Stimulated activated CD8-positive, alpha-beta memory T cell treated with anti-CD3 and anti-CD28 coated beads, Interleukin-15, amount 100 ng/mL, for 24 hours (primary cell): ENCODE results near the gene ZNF804A.
"Not testable (repeated sequence)": the region's sequence is repeated elsewhere in the genome, so short reads cannot be mapped to it uniquely, and the experiment has no call there.

ENCODE experiments used
- DNase-seq: peaks from one replicate; pipeline ENCODE4 v3.0.0-alpha.2; 2020; ENCODE audit warnings: low read depth

The ZNF804A gene

DNA sequence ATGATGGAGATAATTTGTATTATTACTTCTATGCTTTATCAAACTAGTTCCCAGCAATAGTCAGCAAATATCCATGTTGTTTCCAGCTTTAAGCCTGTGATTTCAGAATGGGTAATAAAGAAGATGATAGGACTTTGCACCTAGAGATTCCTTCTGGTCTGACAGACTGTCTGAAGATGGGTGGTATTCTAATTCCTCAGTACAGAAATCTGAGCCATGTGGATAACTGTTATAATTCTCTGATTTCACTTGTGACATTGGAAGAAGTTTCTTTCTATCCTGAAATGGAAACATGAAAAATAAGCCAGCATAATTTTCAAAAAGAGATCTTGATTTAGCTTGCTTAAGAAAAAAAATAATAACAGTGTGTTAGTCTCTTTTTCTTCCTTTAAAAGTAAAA, 130.1 kb downstream of the ZNF804A start:
- DNase-seq = no peak

DNA sequence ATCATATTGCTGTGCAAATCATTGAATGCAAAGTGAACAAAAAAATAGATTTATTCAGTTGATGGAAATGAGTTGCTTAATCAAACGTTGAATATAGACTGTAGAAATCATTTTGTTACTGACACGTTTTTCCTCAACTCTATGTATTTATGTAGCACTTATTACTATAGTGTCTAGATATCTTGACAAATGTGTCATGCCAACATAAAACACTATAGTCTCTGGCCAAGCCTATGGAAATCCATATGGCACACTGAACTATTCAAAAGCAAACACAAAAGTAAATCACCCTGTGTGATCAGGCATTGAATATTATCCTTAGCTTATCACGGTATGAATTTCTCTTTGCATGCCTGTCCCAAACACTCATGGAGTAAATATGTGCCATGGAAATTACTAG, 131.3 kb downstream of the ZNF804A start:
- DNase-seq = no peak

DNA sequence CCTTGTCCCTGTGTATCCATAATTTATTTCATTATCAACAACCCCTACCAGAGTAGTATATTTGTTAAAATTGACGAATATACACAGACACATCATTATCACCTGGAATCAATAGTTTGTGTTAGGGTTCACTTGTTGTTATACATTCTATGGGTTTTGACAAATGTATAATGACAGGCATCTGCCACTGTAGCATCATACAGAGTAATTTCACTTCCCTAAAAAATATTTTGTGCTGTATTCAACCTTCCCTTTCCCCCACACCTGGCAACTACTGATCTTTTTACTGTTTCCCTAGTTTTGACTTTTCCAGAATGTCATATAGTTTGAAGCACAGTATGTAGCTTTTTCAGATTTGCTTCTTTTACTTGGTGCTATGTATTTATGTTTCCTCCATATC, 132.0 kb downstream of the ZNF804A start:
- DNase-seq = no peak

DNA sequence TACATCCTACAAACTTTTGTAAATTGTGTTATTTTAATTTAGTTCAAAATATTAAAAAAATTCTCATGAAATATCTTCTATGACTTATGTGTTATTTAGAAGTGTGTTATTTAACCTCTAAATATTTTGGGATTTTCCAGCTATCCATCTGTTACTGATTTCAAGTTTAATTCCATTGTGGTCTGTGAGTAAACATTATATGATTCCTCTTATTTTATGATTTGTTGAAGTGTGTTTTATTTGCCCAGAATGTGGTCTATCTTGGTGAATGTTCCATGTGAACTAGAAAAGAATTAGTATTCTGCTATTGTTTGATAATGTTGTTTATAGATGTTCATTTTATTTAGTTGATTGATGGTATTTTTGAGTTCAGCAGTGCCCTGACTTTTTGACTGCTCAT, 136.0 kb downstream of the ZNF804A start:
- no peak for DNase-seq

DNA sequence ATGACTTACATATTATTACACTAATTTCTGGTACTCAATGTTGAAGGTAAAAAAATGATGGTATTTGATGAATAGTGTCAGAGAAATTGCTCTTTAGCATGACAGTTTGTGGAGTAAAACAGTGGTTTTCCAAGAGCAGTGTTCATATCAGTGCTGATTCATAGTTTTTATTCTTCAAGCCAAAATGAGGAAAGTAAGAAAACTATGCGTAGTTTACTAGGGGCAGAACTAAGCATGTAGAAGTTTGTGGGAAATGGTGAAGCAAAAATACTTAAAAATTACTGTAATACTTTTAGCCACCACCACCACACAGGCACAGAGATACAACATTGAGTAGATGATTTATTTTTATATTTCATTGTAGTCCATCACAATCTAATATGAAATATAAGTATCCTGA, 137.3 kb downstream of the ZNF804A start:
- DNase-seq = no peak

DNA sequence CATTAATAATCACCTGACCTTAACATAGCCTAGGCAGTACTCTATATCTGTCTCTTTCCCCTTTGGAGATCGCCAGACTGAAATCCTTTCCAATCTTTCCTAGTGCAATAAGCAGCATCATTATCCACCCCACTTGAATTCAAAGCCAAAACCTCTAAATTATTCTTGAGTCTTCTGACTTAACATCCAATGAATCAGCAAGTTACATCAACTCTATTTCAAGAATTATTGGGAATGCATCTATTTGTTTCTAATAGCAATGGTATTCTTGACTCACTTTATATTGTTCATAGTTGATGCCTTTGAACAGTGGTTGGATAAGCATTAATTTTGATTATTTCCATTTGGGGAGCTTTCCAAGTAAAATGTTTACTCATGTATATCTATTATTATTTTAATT, 144.8 kb downstream of the ZNF804A start:
- no peak for DNase-seq

DNA sequence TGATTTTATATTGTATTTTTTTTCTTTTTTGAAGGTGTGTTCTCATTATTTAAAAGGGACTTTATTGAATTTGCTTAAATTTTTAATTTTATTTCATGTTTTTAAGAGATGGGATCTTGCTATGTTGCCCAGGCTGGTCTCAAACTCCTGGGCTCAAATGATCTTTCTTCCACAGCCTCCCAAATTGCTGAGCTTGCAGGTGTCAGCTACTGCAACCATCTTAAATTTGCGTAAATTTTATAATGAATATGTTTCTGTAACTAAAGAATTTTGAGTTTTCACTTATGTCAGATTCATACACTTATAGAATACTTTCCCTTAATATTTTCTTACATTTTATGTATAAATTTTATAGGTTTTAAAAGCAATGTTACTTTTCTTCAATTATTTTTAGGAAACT, 157.8 kb downstream of the ZNF804A start:
- no peak for DNase-seq

DNA sequence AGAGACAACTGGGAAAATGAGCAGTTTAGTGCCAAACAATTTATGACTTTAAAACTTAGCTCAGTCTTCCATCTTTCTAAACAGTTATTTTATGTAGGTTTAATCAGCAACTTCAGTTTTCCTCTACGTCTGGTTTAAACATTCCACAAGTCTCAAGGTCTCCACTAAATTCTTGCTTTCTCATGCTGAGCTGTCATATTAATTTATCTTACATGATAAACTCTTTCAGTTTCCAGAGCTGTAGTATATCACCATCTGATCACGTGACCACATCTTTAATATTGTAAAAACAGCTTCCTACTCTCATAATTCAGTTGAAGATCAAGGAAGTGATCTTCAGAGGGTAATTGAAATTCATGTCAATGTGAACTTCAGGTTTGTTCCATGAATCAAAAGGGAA, 158.6 kb downstream of the ZNF804A start:
- DNase-seq = no peak

DNA sequence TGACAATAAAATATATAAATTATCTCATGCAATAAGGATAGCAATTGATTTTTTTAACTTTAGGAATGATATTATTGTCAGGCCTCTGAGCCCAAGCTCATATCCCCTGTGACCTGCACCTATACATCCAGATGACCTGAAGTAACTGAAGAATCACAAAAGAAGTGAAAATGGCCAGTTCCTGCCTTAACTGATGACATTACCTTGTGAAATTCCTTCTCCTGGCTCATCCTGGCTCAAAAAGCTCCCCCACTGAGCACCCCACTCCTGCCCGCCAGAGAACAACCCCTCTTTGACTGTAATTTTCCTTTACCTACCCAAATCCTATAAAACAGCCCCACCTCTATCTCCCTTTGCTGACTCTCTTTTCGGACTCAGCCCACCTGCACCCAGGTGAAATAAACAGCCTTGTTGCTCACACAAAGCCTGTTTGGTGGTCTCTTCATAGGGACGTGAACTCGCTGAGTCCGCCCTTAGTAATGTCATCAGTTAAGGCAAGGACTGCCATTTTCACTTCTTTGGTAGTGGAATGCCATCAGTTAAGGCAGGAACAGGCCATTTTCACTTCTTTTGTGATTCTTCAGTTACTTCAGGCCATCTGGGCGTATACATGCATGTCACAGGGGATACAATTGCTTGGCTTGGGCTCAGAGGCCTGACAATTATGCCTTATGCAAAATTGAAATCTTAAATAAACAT, 161.4 kb downstream of the ZNF804A start:
- not testable (repeated sequence) for DNase-seq

DNA sequence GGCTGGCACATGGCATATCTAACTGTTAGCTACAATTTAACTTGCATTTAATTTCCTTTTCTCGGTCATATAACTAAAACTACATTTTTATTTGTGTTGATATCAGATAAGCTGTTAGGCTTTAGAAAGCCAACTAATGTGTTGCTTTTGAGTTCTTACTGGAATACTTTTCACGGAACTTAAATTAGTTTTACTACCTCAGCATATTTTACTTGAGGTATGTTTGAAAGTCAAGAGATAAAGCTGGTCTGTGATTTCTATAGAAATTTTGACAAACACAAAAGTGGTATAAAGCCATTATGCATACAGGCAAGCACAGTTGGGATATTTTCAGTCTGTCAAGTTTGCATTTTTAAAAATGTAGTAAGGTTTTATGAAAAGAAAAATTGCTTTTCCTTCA, 162.6 kb downstream of the ZNF804A start:
- no peak for DNase-seq

DNA sequence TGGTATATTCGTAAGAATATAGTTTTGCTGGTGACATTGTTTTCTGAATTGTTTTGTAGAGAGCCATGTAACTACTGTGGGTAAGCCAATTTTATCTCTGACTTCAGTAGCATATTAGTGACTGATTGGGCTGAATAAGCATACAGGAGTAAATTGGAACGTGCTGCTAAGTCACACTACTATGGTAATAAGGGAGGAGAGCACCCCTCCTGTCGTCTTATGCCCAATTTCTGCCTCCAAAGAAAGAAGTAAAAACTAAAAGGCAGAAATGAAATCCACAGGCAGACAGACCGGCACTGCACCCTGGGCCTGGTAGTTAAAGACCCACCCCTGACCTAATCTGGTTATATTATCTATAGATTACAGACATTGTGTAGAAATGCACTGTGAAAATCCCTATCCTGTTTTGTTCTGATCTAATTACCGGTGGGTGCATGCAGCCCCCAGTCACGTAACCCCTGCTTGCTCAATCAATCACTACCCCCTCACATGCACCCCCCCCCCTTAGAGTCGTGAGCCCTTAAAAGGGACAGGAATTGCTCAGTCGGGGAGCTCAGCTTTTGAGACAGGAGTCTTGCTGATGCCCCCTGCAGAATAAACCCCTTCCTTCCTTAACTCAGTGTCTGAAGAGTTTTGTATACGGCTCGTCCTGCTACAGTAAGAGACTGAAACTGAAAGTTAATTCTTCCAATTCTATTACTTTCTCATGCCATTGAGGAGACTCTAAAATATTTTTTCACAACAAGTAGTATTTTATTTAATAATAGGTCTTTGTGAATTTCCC, 167.0 kb downstream of the ZNF804A start:
- DNase-seq = no peak

DNA sequence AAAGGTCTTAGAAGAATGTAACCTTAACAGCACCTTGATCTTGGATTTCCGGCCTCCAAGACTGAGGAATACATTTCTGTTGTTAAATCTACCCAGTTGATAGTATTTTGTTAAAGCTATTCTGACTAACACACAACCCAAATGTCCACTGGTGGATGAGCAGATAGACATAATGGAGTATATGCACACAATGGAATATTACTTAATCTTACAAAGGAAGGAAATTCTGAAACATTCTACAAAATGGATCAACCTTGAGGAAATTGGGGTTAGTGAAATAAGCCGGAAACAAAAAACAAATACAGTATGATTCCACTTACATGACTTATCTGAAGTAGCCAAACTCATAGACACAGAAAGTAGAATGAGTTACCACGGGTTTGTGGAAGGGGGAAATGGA, 168.7 kb downstream of the ZNF804A start:
- no peak for DNase-seq

DNA sequence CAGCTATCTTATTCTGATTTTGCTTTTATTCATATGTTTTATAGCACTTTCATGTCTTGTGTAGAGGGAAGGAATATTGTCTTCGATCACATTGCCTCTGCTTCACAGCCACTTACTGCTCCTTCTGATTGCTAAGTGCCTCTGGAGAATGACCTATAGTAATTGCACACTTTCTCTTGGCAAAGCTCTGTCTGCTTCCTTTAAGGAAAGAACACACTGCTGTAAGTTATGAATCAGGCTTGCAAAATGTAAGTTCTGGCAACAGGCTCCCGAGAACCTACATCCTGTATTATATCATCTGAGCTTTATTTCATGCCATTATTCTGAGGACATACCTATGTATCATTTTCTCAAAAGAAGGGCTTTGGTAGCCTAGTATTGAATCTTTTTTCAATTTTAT, 170.7 kb downstream of the ZNF804A start:
- DNase-seq = no peak

DNA sequence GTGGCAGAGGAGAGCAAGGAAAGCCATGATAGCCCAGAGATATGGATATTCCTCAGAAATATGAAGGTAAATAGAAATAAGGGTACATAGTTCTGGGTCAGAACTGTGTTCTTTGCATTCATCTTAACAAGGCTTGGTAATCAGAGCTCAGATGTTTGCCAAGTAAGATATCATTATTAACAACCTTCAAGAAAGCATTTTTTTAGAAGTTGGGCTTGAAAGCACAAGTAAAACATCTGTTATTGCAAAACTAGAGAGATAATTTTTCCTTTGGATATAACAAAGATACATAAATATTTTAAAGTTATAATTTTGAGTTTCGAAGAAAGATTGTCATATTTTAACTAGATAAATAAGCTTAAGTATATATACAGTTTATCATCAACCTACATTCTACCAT, 171.4 kb downstream of the ZNF804A start:
- DNase-seq = no peak

DNA sequence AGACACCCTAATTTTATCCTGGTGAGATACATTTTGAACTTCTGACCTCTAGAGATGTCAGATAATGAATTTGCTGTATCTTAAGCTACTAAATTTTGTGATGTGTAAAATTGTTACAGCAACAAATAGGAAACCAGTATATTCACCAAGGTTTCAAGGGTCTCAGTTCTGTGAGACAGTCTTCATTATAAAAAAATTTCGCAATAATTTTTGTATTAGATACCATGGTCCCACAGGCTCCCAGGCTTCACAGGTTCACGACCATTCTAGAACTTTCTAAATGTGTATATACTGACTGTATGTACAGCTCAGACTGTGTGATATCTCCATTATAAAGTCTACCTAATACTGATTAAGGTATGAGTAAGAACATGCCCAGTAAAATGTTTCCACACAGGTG, 181.4 kb downstream of the ZNF804A start:
- no peak for DNase-seq

DNA sequence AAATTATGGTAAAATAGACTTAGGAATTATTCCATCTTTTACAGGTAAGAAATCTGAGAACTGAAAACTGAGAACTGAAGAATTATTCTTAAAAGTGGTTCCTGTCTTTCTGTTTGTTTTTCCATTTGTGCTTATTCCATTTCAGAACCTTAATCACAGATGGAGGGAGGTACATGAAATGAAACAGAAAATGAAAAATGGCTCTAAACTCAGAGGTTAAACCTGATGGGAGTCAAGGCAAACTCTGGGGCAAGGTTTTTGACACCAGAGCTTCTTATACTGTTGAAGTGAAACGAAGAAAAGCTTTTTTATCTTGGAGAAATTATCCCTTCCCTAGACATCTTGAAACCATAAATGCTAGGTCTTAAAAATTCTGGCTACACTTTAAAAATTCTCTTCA, 182.1 kb downstream of the ZNF804A start:
- DNase-seq = no peak

DNA sequence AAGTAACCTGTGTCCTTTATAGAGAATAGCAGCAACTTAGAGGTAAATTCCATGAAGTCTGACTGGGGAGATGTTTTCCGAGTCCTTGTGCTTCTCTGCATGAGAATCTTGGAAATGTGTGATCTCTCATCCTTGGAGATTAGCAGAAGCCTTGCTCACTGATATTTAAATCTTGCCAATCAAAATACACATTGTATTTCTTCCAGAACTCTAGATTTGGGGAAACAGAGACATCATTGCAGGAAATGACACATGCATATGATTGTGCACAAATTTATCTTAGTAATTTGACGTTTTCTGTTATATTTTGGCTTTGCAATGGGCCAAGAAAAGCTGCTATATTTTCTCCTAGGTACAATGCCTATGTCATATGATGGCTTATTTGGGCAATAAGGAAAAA, 182.6 kb downstream of the ZNF804A start:
- no peak for DNase-seq

DNA sequence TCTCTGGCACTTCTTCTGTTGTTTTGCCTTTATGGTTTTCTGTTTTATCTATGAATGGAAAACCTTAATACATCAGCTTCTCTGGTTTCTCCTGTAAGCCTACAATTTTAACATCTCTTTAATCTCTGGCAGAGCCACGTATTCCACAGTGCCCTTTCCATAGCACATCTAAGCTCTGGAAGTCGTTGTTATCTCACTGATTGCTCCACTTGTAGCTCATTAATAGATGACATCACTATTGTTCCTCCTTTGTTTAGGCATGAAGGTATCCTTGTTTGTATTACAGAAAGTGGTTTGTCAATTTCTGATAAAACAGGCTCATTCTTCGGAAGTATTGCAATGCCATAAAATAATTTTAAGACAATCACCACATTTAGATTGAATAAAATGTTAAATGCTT, 185.2 kb downstream of the ZNF804A start:
- DNase-seq = no peak

DNA sequence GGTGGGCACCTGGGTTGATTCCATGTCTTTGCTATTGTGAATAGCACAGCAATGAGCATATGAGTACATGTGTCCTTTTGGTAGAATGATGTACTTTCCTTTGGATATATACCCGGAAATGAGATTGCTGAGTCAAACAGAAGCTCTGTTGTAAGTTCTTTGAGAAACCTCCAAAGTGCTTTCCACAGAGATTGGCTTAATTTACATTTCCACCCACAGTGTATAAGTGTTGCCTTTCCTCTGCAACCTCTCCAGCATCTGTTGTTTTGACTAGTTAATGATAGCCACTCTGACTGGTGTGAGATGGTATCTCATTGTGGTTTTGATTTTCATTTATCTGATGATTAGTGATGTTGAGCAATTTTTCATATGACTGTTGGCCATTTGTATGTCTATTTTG, 194.8 kb downstream of the ZNF804A start:
- no peak for DNase-seq

DNA sequence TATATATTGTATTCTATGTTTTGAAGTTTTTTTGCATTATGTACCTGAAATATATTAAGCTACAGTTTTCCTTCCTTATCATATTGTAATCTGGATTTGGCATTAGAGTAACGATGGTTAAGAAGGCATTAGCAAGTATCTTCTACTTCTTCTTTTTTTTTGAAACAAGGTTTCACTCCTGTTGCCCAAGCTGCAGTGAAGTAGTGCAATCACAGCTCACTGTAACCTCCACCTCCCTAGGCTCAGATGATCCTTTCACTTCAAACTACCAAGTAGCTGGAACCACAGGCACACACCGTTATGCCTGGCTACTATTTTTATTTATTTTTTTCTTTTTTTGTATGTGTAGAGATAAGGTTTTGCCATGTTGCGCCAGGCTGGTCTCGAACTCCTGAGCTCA, 201.1 kb downstream of the ZNF804A start:
- no peak for DNase-seq

DNA sequence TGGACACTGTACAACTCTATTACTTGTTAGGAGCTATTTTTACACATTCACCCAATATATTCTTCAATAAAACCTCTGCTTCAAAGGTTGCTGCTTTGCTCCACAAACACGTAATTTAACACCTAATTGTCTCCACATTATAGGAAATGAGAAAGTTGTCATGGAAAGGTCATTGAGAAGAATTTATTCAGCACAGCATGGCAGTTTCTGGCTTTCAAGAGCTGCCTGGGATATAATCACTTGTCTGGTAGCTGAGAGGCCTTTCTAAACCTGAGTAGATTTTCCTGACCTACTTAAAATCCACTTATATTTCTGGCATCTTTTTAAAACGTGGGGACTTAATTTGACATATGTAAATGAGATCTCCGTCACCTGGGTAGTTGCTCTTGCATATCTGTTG, 216.1 kb downstream of the ZNF804A start:
- no peak for DNase-seq

DNA sequence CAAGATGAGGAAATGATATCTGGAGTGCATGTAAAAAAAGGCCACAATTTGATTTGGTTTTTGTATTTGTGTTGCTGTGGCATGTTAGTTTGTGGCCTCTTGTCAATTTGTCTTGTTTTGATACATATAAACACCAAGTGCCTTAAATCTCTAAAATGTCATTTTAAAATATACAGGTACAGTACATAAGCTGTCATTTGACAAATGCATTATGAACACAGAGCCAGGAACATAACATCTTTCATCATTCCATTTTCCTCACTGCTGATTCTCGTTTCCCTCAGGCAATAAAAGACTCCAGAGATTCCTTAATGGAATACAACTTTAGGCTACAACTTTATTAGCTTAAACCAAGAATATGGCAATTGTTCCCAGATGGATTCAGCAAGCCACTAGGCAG, 217.5 kb downstream of the ZNF804A start:
- DNase-seq = no peak

DNA sequence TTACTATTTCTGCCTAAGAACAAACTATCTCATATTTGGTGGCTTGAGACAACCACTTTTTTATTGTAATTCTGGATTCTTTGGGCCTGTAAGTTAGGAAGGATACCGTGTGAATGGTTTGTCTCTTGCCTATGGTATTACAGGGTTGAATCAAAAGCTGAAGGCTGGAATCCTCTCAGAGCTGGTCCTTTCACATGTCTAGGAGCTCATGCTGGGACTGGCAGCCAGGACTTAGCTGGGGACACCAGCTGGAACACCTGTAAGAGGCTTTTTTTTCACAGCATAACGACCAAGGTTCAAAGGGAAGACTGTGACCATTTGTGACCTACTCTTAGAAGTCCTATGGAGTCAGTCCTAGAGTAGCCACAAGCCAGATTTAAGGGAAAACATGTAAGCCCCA, 226.3 kb downstream of the ZNF804A start:
- no peak for DNase-seq

DNA sequence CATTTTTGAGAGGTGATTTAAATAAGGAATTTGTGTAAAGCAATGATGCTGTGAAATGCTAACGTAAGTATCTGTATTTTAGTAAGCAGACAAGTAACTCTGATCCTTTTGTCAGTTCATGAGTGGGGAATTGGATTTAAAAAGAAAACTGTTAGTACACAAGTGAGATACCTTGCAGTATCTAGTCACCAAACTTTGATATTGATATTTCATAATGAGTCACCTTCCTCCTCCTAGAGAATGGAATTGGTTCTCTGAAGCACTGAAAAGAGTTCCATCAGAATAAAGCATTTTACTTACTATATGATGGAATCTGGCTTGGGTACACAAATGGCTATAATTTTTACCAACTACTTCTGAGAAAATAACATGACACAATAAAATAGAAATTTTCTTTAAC, 232.2 kb downstream of the ZNF804A start:
- DNase-seq = no peak
